HFFc6 (cell line): ENCODE results near the gene CCDC157. TPM values are rescaled to one million over a fixed set of nuclear protein-coding genes. Genes with fewer than 3 reads are reported as not detected.

Experiments used
- DNase-seq: peaks from one replicate; pipeline ENCODE4 v3.0.0-alpha.2; 2018
- H3K27ac Mint-ChIP-seq: 2 replicates; pipeline ENCODE4 v1.8.0; 2020; ENCODE audit warnings: mild to moderate bottlenecking, mixed read lengths
- H3K27me3 Mint-ChIP-seq: 2 replicates; pipeline ENCODE4 v1.8.0; 2021; ENCODE audit warnings: mild to moderate bottlenecking, moderate library complexity, mixed read lengths; ENCODE audit not compliant: insufficient read depth
- H3K36me3 Mint-ChIP-seq: 2 replicates; pipeline ENCODE4 v1.8.0; 2021; ENCODE audit warnings: low read depth, mixed read lengths
- H3K4me1 Mint-ChIP-seq: 2 replicates; pipeline ENCODE4 v1.8.0; 2020; ENCODE audit warnings: low read depth, mixed read lengths
- H3K4me3 Mint-ChIP-seq: 2 replicates; pipeline ENCODE4 v1.8.0; 2020; ENCODE audit warnings: mild to moderate bottlenecking, moderate library complexity, mixed read lengths
- H3K9me3 Mint-ChIP-seq: 2 replicates; pipeline ENCODE4 v1.8.0; 2020; ENCODE audit warnings: mild to moderate bottlenecking, mixed read lengths
- total RNA-seq, 6 experiments: library from RNA; stranded (reverse); fragmentation: NEBNext Ultra II Directional; extraction: Animal tissue kit (Norgen Biotek cat#: 25700); gene quantifications; 2 replicates in 1 of 6; 3 replicates in 5 of 6; pipeline ENCODE4 v1.2.3, GENCODE V29; 2021
- TF ChIP-seq, protein P1 (sequence below): fragments of 200-600 bp; sonication (generic); IDR thresholded peaks from 2 replicates; pipeline ENCODE4 v1.5.0; 2021; ENCODE audit warnings: antibody characterized with exemption, mild to moderate bottlenecking

The CCDC157 gene
- total RNA-seq, 6 experiments from 2014 or later = 1.4 to 1.6 (median 1.5) TPM

DNA sequence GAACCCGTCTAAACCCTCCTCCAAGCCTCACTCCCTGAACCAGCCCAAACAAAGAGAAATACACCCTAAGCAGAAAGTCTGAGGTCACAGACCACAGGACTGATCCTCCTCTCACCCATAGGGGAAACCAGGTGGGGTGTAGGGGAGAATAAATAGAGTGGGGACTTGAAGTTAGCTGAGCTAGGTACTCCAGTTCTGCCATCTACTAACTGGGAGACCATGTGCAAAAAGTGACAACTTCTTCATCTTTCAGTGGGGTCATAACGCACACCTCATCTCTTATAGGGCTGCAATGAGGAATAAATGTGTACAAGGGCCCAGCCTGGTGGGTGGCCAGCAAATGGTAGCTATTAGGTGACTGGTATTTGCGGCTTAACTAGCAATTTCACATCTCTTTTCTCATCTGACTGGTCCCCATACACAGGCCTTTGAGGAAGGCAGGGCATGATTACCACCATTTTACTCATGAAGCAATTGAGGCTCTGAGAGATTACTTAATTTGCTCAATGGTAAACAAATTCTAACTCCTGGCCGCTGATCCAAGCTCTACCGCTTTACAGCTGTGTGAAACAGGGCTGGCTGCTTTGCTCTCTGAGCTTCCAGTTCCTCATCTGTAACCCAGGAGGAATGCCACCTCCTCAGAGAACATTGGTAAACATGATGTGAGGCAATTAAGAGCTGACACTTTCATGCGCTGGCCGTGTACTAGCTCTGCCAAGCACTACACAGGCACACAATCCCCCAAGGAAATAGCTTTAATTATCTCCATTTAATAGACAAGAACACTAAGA is 46.7 kb upstream of the CCDC157 start:
- Mint-ChIP-seq H3K36me3 (peaks cover 5% of the 10 kb centered on the region; the same call in 1 of the 2 replicates), H3K27me3 (peaks cover 3% of the 10 kb centered on the region; the same call in 1 of the 2 replicates), H3K4me1 (peaks cover 88% of the 10 kb centered on the region), H3K4me3 (no peak overlapping the region), H3K9me3 (no peaks in the 10 kb centered on the region), H3K27ac (no peak overlapping the region; the same call in 1 of the 2 replicates)
- no peak for DNase-seq
- TF ChIP-seq, protein P1, sequence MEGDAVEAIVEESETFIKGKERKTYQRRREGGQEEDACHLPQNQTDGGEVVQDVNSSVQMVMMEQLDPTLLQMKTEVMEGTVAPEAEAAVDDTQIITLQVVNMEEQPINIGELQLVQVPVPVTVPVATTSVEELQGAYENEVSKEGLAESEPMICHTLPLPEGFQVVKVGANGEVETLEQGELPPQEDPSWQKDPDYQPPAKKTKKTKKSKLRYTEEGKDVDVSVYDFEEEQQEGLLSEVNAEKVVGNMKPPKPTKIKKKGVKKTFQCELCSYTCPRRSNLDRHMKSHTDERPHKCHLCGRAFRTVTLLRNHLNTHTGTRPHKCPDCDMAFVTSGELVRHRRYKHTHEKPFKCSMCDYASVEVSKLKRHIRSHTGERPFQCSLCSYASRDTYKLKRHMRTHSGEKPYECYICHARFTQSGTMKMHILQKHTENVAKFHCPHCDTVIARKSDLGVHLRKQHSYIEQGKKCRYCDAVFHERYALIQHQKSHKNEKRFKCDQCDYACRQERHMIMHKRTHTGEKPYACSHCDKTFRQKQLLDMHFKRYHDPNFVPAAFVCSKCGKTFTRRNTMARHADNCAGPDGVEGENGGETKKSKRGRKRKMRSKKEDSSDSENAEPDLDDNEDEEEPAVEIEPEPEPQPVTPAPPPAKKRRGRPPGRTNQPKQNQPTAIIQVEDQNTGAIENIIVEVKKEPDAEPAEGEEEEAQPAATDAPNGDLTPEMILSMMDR = no peak

DNA sequence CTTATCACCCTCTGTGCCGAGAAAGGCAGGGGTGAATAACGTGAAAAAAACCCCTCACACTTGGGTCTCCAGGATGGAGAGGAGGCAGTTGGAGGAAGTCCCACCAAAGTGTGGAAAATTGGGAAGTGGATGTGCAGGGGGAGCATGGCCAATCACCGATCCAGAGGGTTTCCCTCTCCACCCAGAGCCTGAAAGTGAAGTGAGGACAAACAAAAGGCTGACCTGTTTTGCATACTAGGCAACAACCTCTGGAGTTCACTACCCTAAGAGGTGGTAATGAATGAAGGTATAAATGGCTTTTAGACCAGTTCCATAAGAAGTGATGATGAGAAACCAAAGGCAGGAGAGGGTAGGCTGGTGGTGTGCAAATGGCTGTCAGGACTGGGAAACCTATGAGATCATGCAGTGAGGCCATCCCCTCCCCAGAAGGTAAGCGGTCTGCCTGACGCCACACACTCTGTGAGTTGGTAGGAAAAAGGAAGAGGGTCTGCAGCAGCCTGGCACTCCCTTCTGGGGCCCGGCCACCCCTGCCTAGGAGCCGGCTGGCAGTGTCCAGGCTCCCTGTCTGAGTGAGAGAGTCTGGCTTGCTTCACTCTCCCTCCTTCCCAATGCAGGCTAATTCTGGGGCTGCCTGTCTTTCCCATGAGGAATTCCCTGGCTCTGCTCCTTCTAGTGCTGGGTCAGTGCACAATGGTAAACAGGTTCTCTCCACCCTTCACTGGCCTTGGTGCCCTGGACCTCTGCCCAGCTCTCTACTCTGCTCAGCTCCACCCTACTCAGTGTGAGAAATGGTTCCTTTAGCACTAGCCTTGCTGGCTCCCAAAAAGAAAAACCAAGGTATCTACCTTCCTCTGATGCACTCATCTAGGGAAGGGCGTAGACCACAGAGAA is 45.7 kb upstream of the CCDC157 start:
- peak overlapping the region; percentile 42; the same call in 1 of the 2 replicates for H3K4me3 Mint-ChIP-seq
- DNase-seq = peak; percentile 35

GRCh38 chr22:30312053-30312452 is 44.8 kb upstream of the CCDC157 start:
- peak overlapping the region; percentile 75 for H3K27ac Mint-ChIP-seq

More for the DNA sequence above, 45.7 kb upstream of the CCDC157 start:
- TF ChIP-seq, protein P1 = no peak
- Mint-ChIP-seq H3K27me3 (peaks cover 3% of the 10 kb centered on the region; the same call in 1 of the 2 replicates), H3K36me3 (peaks cover 10% of the 10 kb centered on the region; the same call in 1 of the 2 replicates), H3K9me3 (no peaks in the 10 kb centered on the region), H3K27ac (peak overlapping the region; percentile 75), H3K4me1 (peaks cover 88% of the 10 kb centered on the region)

DNA sequence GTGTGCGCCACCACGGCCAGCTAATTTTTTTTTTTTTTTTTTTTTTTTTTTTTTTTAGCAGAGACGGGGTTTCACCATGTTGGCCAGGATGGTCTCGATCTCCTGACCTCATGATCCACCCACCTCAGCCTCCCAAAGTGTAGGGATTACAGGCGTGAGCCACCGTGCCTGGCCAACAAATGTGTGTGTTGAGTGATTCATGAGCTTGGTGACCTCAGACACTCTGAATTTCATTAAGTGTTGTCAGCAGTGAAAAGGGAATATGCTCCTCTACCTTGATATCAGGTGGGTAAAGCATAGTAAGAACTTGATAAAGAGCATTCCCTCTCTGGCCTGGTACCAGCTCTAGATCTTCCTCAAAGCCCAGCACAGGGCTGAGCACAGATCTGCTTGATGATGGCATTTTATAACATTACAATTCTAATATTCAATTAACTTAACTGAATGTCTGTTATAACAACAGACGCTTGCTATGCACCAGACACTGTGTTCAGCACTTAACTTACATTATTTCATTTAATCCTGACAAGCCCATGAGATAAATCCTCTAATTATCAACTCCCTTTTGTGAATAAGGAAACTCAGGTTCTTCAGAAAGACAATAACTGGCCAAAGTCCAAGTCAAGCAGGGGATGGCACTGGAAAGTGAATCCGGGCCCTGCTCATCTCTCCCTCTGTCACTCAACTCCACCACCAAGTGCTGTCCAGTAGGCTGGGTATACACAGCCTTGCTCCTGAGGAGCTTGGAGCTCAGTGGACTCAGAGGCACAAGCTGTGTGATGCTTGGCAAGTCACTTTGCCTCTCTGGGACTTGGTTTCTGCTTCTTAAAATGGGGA is 43.1 kb upstream of the CCDC157 start:
- peaks cover 15% of the 10 kb centered on the region; the same call in 1 of the 2 replicates for H3K36me3 Mint-ChIP-seq
- H3K27ac Mint-ChIP-seq = no peak overlapping the region
- DNase-seq = no peak
- peaks cover 3% of the 10 kb centered on the region for H3K27me3 Mint-ChIP-seq
- H3K4me3 Mint-ChIP-seq = no peak overlapping the region
- no peaks in the 10 kb centered on the region for H3K9me3 Mint-ChIP-seq
- TF ChIP-seq, protein P1 = no peak
- H3K4me1 Mint-ChIP-seq = peaks cover 77% of the 10 kb centered on the region

More at GRCh38 chr22:30312053-30312452, 44.8 kb upstream of the CCDC157 start:
- Mint-ChIP-seq H3K27me3 (peaks cover 1% of the 10 kb centered on the region; the same call in 1 of the 2 replicates), H3K4me3 (peak overlapping the region; percentile 19), H3K4me1 (peaks cover 83% of the 10 kb centered on the region), H3K36me3 (peaks cover 10% of the 10 kb centered on the region; the same call in 1 of the 2 replicates), H3K9me3 (no peaks in the 10 kb centered on the region)
- TF ChIP-seq, protein P1 = no peak
- peak; percentile 87 for DNase-seq

- H3K4me1 Mint-ChIP-seq = peaks cover 77% of the 10 kb centered on the region
- TF ChIP-seq, protein P1 = no peak
- H3K27me3 Mint-ChIP-seq = peaks cover 3% of the 10 kb centered on the region
- DNase-seq = no peak
- H3K4me3 Mint-ChIP-seq = no peak overlapping the region
- no peaks in the 10 kb centered on the region for H3K9me3 Mint-ChIP-seq
- H3K36me3 Mint-ChIP-seq = peaks cover 19% of the 10 kb centered on the region; the same call in 1 of the 2 replicates
- H3K27ac Mint-ChIP-seq = no peak overlapping the region
Measured at GRCh38 chr22:30314915-30315314, 41.9 kb upstream of the CCDC157 start.
